Ishikawa (cell line): ENCODE data around the gene BMP3.

Experiments used
- CEBPB ChIP-seq: IDR thresholded peaks from 2 replicates; pipeline ENCODE4 v1.6.1; 2012
- CREB1 ChIP-seq: IDR thresholded peaks from 2 replicates; pipeline ENCODE4 v1.6.1; 2012; ENCODE audit warnings: low read depth
- EGR1 ChIP-seq: IDR thresholded peaks from 2 replicates; pipeline ENCODE4 v1.6.1; 2012
- EP300 ChIP-seq: IDR thresholded peaks from 2 replicates; pipeline ENCODE4 v1.6.1; 2012; ENCODE audit warnings: borderline replicate concordance
- FOXM1 ChIP-seq: IDR thresholded peaks from 2 replicates; pipeline ENCODE4 v1.6.1; 2012; ENCODE audit warnings: low read depth, borderline replicate concordance
- MAX ChIP-seq: IDR thresholded peaks from 2 replicates; pipeline ENCODE4 v1.6.1; 2012
- NFIC ChIP-seq: IDR thresholded peaks from 2 replicates; pipeline ENCODE4 v1.6.1; 2012
- RAD21 ChIP-seq: IDR thresholded peaks from 2 replicates; pipeline ENCODE4 v1.6.1; 2012; ENCODE audit warnings: low read depth
- TAF1 ChIP-seq: IDR thresholded peaks from 2 replicates; pipeline ENCODE4 v1.6.1; 2012; ENCODE audit warnings: low read depth, mild to moderate bottlenecking
- TCF12 ChIP-seq: IDR thresholded peaks from 2 replicates; pipeline ENCODE4 v1.6.1; 2012; ENCODE audit warnings: low read depth
- TEAD4 ChIP-seq: IDR thresholded peaks from 2 replicates; pipeline ENCODE4 v1.6.1; 2012
- USF1 ChIP-seq: IDR thresholded peaks from 2 replicates; pipeline ENCODE4 v1.6.1; 2012
- YY1 ChIP-seq: IDR thresholded peaks from 2 replicates; pipeline ENCODE4 v1.6.1; 2012; ENCODE audit warnings: low read depth
- ZBTB7A ChIP-seq: IDR thresholded peaks from 2 replicates; pipeline ENCODE4 v1.6.1; 2012; ENCODE audit warnings: low read depth
- TF ChIP-seq, protein P1 (sequence below): IDR thresholded peaks from 2 replicates; pipeline ENCODE4 v1.6.1; 2012; ENCODE audit warnings: low read depth, mild to moderate bottlenecking

The BMP3 gene

GRCh38 chr4:81060587-81061343 lies 30.3 kb downstream of the BMP3 start:
- TF ChIP-seq CREB1: no peak
- no peak for TF ChIP-seq CEBPB

DNA sequence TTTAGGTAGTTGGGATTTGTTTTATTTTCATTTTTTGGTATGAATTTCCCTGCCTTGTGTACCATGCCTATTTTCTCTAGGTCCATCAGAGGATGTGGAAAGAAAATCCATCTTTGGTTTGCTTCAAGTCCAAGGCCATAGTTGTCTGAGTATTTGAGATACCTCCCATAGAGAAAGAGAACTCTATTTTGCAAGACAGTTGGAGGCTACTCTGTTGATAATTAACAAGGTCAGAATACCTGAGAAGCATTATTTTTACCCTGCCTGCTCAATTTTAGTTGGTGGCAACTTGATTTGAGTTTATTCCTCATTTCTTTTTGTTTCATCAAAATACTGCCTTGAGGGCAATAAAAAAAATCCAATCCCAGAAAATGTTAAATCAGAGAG lies 30.8 kb downstream of the BMP3 start:
- TF ChIP-seq EP300 (no peak), USF1 (no peak), MAX (no peak), CREB1 (no peak), EGR1 (no peak), TEAD4 (no peak), NFIC (no peak), ZBTB7A (no peak)
- TF ChIP-seq, protein P1, sequence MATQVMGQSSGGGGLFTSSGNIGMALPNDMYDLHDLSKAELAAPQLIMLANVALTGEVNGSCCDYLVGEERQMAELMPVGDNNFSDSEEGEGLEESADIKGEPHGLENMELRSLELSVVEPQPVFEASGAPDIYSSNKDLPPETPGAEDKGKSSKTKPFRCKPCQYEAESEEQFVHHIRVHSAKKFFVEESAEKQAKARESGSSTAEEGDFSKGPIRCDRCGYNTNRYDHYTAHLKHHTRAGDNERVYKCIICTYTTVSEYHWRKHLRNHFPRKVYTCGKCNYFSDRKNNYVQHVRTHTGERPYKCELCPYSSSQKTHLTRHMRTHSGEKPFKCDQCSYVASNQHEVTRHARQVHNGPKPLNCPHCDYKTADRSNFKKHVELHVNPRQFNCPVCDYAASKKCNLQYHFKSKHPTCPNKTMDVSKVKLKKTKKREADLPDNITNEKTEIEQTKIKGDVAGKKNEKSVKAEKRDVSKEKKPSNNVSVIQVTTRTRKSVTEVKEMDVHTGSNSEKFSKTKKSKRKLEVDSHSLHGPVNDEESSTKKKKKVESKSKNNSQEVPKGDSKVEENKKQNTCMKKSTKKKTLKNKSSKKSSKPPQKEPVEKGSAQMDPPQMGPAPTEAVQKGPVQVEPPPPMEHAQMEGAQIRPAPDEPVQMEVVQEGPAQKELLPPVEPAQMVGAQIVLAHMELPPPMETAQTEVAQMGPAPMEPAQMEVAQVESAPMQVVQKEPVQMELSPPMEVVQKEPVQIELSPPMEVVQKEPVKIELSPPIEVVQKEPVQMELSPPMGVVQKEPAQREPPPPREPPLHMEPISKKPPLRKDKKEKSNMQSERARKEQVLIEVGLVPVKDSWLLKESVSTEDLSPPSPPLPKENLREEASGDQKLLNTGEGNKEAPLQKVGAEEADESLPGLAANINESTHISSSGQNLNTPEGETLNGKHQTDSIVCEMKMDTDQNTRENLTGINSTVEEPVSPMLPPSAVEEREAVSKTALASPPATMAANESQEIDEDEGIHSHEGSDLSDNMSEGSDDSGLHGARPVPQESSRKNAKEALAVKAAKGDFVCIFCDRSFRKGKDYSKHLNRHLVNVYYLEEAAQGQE: no peak

DNA sequence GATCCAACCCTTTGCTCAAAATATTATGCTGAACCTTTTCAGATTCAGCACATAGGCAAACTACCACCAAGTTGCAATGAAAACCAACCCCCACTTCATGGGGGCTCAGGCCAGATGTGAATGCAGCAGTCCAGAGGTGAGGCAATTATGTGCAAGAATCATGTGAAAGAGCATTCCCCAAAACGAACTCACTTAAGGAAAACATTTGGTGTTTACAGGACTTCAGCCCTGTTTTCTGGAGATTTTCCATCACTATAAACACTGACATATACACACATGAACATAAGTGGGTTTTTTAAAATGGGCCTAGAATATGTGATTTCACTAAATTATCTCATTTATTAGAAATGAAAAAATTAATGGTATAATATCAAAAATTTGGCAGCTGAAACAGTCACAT lies 31.5 kb downstream of the BMP3 start:
- TF ChIP-seq RAD21 (no peak), ZBTB7A (no peak), TCF12 (no peak), CREB1 (no peak), TAF1 (no peak), EGR1 (no peak), TEAD4 (no peak), YY1 (no peak), FOXM1 (no peak), EP300 (no peak), USF1 (no peak), CEBPB (no peak), NFIC (no peak), MAX (no peak)
- TF ChIP-seq, protein P1: no peak

DNA sequence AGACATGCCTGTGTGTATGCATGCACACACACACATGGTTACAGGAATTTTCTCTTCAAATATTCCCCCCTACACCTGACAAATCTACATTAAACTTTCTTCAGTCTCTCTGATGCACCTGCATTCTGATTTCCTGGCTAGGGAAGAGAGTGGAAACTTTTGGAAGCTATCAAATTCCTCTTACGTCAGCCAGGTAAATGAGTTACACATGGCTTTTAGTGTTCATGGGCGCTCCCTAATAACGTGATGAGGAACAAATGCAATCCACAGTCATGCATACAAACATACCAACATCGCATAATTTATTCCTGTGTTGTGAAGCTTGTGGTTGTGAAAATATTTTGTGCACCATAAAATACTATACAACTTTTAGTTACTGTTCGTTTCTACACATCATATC lies 34.9 kb downstream of the BMP3 start:
- TF ChIP-seq YY1 (no peak), NFIC (no peak), USF1 (no peak)

GRCh38 chr4:81069706-81070331 lies 39.3 kb downstream of the BMP3 start:
- TF ChIP-seq MAX (no peak), TEAD4 (no peak), RAD21 (peak; percentile 90), ZBTB7A (no peak)

GRCh38 chr4:81071013-81071412 lies 40.5 kb downstream of the BMP3 start:
- no peak for TF ChIP-seq ZBTB7A
- TF ChIP-seq, protein P1: no peak
- TF ChIP-seq FOXM1: no peak
- TF ChIP-seq TCF12: no peak
- TF ChIP-seq TEAD4: no peak
- no peak for TF ChIP-seq CEBPB
- no peak for TF ChIP-seq TAF1
